GM21576 (cell line): ENCODE measurements around the gene PLXNA2.

Source experiments
- ATAC-seq: cut with Tn5 transposase; IDR thresholded peaks from one replicate; pipeline ENCODE4 v1.9.1; 2021; ENCODE audit warnings: mild to moderate bottlenecking, moderate library complexity; ENCODE audit not compliant: unreplicated experiment

PLXNA2 gene

GRCh38 chr1:208166340-208167138 lies 77.6 kb downstream of the PLXNA2 start:
- ATAC-seq, result no peak

- ATAC-seq, result no peak
These were observed 78.5 kb downstream of the PLXNA2 start for GRCh38 chr1:208165659-208166058.

GRCh38 chr1:208164609-208165008 lies 79.6 kb downstream of the PLXNA2 start:
- ATAC-seq, result no peak

- no peak for ATAC-seq
These were observed 80.6 kb downstream of the PLXNA2 start for GRCh38 chr1:208163539-208163938.

- ATAC-seq, result no peak
These were observed 81.3 kb downstream of the PLXNA2 start for GRCh38 chr1:208162903-208163302.

GRCh38 chr1:208161656-208162375 lies 82.4 kb downstream of the PLXNA2 start:
- no peak for ATAC-seq

- no peak for ATAC-seq
These were observed 83.2 kb downstream of the PLXNA2 start for GRCh38 chr1:208161005-208161404.

GRCh38 chr1:208160259-208160819 lies 83.8 kb downstream of the PLXNA2 start:
- ATAC-seq, result no peak

GRCh38 chr1:208159555-208160258 lies 84.5 kb downstream of the PLXNA2 start:
- ATAC-seq, result no peak

- ATAC-seq, result no peak
These were observed 85.3 kb downstream of the PLXNA2 start for GRCh38 chr1:208158640-208159554.

- no peak for ATAC-seq
These were observed 86.4 kb downstream of the PLXNA2 start for GRCh38 chr1:208157769-208158168.

- ATAC-seq, result no peak
These were observed 87.4 kb downstream of the PLXNA2 start for GRCh38 chr1:208156741-208157140.

GRCh38 chr1:208156310-208156709 lies 87.9 kb downstream of the PLXNA2 start:
- no peak for ATAC-seq

- no peak for ATAC-seq
These were observed 89.2 kb downstream of the PLXNA2 start for GRCh38 chr1:208154679-208155642.

GRCh38 chr1:208154040-208154439 lies 90.1 kb downstream of the PLXNA2 start:
- no peak for ATAC-seq

- no peak for ATAC-seq
These were observed 90.8 kb downstream of the PLXNA2 start for GRCh38 chr1:208153386-208153785.

- ATAC-seq, result no peak
These were observed 92.2 kb downstream of the PLXNA2 start for GRCh38 chr1:208151728-208152598.

- ATAC-seq, result no peak
These were observed 93.2 kb downstream of the PLXNA2 start for GRCh38 chr1:208150833-208151458.
